A549 treated with DMSO at 1 μM for 4 hours (cell line): Measurements from ENCODE around the gene XRCC3. TPM values are rescaled to one million over a fixed set of nuclear protein-coding genes. Genes with fewer than 3 reads are reported as not detected.

Source experiments
- total RNA-seq: library from RNA; stranded (reverse); fragments of 200-300 nt; extraction: Qiagen RNA extraction; gene quantifications from 5 replicates; pipeline ENCODE4 v1.2.3, GENCODE V29; 2022; ENCODE audit warnings: low read depth

The XRCC3 gene
- 26.7 to 32.8 TPM (median 32.2 TPM) in 5 replicates for total RNA-seq

GRCh38 chr14:103715052-103716000, at the start of gene XRCC3, which contains the start of gene ZFYVE21:
XRCC3 (minus strand) TSS chr14:103715451; CDS start chr14:103711087, 4,364 bp downstream.
ZFYVE21 (plus strand) TSS chr14:103715810; CDS start chr14:103715842, 32 bp downstream.

Other genes starting within 250 kb of the XRCC3 start
- gene CKB, start 192.6 kb downstream of the XRCC3 start, total RNA-seq, result 74.0 to 101 TPM (median 85.8 TPM) in 5 replicates
- 22.4 to 32.6 TPM (median 26.7 TPM) in 5 replicates for gene TRMT61A, start 186.3 kb downstream of the XRCC3 start, total RNA-seq
- gene BAG5, start 152.8 kb downstream of the XRCC3 start, total RNA-seq, result 22.7 to 26.7 TPM (median 26.1 TPM) in 5 replicates
- gene COA8, start 152.5 kb downstream of the XRCC3 start, total RNA-seq, result 45.5 to 54.4 TPM (median 50.7 TPM) in 5 replicates
- gene KLC1, start 86.2 kb downstream of the XRCC3 start, total RNA-seq, result 82.1 to 109 TPM (median 105 TPM) in 5 replicates
- gene ZFYVE21, start 359 bp upstream of the XRCC3 start, total RNA-seq, result 27.1 to 36.8 TPM (median 33.0 TPM) in 5 replicates
- 3.3 to 5.2 TPM (median 4.5 TPM) in 5 replicates for gene PPP1R13B, start 132.1 kb upstream of the XRCC3 start, total RNA-seq
- 0.06 TPM in 1 of 5 replicates, not detected in the others for gene TDRD9, start 213.0 kb upstream of the XRCC3 start, total RNA-seq
- not detected in 5 replicates for gene RD3L, start 227.1 kb upstream of the XRCC3 start, total RNA-seq